HEK293 (cell line): ENCODE data around the gene GPC2.

Source experiments
- TF ChIP-seq, protein P1 (sequence below): fragments of 450-650 bp; formaldehyde crosslinking; IDR thresholded peaks from 2 replicates; pipeline ENCODE4 v1.5.1; 2016; ENCODE audit warnings: missing biosample characterization, missing genetic modification characterization
- TF ChIP-seq, protein P2 (sequence below): fragments of 450-650 bp; formaldehyde crosslinking; IDR thresholded peaks from 2 replicates; pipeline ENCODE4 v1.5.1; 2016; ENCODE audit warnings: missing biosample characterization, missing genetic modification characterization

DNA sequence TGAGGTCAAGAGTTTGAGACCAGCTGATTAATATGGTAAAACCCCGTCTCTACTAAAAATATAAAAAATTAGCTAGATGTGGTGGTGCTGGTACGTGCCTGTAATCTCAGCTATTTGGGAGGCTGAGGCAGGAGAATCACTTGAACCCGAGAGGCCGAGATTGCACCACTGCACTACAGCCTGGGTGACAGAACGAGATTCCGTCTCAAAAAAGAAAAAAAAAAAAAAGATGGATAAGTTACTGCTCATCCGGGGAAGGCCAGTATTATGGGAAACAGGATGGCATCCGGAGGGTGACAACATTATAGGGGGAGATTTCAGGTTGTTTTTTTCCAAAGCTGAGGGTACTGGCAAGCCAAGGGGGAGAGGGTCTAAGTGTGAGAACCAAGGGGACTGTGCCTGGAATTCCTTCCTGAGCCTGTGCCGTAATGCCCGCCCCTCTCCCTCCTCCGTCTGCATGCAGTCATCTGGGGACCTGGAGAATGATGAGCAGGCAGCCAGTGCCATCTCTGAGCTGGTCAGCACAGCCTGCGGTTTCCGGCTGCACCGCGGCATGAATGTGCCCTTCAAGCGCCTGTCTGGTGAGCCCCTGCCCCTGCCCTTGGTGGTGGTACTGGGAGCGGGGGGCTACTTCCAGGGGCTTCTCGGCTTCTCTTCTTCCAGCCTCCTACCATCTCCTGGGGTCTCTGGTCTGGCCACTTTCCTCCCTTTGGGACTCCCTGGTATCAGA is 24.1 kb downstream of the GPC2 start:
- TF ChIP-seq, protein P1, sequence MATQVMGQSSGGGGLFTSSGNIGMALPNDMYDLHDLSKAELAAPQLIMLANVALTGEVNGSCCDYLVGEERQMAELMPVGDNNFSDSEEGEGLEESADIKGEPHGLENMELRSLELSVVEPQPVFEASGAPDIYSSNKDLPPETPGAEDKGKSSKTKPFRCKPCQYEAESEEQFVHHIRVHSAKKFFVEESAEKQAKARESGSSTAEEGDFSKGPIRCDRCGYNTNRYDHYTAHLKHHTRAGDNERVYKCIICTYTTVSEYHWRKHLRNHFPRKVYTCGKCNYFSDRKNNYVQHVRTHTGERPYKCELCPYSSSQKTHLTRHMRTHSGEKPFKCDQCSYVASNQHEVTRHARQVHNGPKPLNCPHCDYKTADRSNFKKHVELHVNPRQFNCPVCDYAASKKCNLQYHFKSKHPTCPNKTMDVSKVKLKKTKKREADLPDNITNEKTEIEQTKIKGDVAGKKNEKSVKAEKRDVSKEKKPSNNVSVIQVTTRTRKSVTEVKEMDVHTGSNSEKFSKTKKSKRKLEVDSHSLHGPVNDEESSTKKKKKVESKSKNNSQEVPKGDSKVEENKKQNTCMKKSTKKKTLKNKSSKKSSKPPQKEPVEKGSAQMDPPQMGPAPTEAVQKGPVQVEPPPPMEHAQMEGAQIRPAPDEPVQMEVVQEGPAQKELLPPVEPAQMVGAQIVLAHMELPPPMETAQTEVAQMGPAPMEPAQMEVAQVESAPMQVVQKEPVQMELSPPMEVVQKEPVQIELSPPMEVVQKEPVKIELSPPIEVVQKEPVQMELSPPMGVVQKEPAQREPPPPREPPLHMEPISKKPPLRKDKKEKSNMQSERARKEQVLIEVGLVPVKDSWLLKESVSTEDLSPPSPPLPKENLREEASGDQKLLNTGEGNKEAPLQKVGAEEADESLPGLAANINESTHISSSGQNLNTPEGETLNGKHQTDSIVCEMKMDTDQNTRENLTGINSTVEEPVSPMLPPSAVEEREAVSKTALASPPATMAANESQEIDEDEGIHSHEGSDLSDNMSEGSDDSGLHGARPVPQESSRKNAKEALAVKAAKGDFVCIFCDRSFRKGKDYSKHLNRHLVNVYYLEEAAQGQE (tag by site-specific recombination) = no peak
- TF ChIP-seq, protein P2, sequence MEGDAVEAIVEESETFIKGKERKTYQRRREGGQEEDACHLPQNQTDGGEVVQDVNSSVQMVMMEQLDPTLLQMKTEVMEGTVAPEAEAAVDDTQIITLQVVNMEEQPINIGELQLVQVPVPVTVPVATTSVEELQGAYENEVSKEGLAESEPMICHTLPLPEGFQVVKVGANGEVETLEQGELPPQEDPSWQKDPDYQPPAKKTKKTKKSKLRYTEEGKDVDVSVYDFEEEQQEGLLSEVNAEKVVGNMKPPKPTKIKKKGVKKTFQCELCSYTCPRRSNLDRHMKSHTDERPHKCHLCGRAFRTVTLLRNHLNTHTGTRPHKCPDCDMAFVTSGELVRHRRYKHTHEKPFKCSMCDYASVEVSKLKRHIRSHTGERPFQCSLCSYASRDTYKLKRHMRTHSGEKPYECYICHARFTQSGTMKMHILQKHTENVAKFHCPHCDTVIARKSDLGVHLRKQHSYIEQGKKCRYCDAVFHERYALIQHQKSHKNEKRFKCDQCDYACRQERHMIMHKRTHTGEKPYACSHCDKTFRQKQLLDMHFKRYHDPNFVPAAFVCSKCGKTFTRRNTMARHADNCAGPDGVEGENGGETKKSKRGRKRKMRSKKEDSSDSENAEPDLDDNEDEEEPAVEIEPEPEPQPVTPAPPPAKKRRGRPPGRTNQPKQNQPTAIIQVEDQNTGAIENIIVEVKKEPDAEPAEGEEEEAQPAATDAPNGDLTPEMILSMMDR = no peak
